Activated CD8-positive, alpha-beta memory T cell treated with anti-CD3 and anti-CD28 coated beads for 48 hours (primary cell): ENCODE data around the gene GRK1.
"Not testable (repeated sequence)": the region's sequence is repeated elsewhere in the genome, so short reads cannot be mapped to it uniquely, and the experiment has no call there.

Source experiments
- DNase-seq, 3 experiments: peaks; one replicate each; pipeline ENCODE4 v3.0.0-alpha.2; 2020; ENCODE audit warnings: low read depth in 2 of 3, low spot score in 2 of 3

GRK1 gene

DNA sequence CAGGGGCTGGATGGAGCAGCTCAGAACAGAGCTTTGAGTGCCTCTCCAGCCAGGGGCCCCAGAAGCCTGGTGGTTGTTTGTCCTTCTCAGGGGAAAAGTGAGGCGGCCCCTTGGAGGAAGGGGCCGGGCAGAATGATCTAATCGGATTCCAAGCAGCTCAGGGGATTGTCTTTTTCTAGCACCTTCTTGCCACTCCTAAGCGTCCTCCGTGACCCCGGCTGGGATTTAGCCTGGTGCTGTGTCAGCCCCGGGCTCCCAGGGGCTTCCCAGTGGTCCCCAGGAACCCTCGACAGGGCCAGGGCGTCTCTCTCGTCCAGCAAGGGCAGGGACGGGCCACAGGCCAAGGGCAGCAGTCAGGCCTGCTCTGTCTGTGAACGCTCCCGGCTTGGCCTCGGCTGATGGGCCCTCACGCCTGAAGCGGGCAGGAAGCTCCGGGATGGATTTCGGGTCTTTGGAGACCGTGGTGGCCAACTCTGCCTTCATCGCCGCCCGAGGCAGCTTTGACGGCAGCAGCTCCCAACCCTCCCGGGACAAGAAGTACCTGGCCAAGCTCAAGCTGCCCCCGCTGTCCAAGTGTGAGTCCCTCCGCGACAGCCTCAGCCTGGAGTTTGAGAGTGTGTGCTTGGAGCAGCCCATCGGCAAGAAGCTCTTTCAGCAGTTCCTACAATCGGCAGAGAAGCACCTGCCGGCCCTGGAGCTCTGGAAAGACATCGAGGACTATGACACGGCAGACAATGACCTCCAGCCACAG, at the start of gene GRK1:
GRK1 (plus strand) TSS at position 269 of the 751 bp plus-strand sequence; CDS start at position 437, 168 bp downstream.
- DNase-seq = no peak

GRCh38 chr13:113617961-113618360, 49.1 kb upstream of the GRK1 start:
- DNase-seq = no peak

- no peak for DNase-seq
Measured at GRCh38 chr13:113618455-113618854, 48.6 kb upstream of the GRK1 start.

- DNase-seq = no peak
Measured at GRCh38 chr13:113620036-113620796, 46.8 kb upstream of the GRK1 start.

DNA sequence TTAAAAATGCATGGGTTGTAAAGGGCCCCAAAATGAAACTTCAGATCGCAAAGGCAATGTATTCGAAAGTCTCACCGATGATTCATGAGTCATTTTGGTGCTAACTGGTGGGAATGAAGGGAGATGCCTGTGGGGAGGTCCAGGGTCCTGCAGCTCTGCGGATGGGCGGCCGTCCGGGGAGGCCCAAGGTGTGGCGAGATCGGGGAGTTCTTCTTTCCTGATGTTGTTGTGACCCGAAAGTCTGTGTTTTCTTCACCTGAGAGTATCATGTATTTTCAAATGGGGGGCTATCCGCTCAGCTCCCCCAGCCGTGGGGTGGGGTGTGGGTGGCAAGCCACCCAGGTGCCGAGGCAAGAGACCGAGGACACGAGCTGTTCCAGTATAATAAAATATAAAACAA, 46.0 kb upstream of the GRK1 start:
- DNase-seq = no peak

- DNase-seq = not testable (repeated sequence)
Measured at GRCh38 chr13:113621498-113621897, 45.5 kb upstream of the GRK1 start.

- not testable (repeated sequence) for DNase-seq
Measured at GRCh38 chr13:113621986-113622550, 45.0 kb upstream of the GRK1 start.

- DNase-seq = no peak
Measured at GRCh38 chr13:113622791-113623490, 44.1 kb upstream of the GRK1 start.

GRCh38 chr13:113623491-113624234, 43.4 kb upstream of the GRK1 start:
- no peak for DNase-seq

- no peak for DNase-seq
Measured at GRCh38 chr13:113624235-113624587, 42.8 kb upstream of the GRK1 start.

- not testable (repeated sequence) for DNase-seq
Measured at GRCh38 chr13:113624640-113625304, 42.2 kb upstream of the GRK1 start.

GRCh38 chr13:113625965-113626721, 40.9 kb upstream of the GRK1 start:
- no peak for DNase-seq

GRCh38 chr13:113627136-113627535, 39.9 kb upstream of the GRK1 start:
- no peak for DNase-seq

DNA sequence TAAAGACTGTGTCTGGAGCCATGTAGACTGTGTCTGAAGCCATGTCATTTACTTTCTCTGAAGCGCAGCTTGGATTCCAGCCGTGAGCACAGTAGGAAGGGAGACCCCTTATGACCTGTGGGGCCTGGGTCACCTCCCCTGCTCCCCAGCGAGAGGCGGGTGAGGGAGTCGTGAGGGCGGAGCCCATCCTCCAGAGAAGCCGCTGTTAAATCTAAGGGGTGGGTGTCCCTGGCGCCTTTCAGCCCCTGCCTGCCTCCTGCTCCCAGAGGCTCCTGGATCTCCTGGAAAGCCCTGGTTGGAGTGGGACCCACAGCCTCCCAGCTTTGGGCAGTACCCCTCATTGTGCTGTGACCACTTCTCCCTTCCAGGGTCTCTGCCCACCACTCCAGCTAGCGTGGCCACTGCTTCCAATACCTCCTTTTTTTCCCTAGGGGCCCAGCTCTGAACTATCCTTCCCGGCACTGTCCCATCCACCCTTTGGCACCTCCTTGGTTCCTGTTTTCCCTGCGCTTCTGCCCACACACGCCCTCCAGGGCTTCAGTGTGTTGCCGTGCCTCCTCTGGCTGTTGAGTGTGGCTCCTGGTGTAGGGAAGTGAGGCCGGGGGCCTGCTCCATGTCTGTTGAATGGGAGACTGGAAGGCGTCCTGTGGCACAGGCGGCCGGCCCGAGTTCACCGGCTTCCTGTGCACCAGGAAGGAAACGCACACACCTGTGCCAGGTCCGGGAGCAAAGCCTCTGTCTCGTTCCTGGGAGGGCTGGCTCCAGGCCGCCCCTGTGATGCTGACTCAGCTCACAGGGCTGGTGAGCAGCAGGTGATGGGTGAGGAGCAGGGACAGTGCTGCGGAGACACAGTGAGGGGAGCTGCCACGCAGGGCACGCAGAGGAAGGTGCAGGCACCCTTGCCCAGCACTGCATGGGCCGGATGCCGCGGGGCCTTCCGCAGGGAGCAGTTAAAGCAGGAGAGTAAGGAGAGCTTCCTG, 38.4 kb upstream of the GRK1 start:
- no peak for DNase-seq

DNA sequence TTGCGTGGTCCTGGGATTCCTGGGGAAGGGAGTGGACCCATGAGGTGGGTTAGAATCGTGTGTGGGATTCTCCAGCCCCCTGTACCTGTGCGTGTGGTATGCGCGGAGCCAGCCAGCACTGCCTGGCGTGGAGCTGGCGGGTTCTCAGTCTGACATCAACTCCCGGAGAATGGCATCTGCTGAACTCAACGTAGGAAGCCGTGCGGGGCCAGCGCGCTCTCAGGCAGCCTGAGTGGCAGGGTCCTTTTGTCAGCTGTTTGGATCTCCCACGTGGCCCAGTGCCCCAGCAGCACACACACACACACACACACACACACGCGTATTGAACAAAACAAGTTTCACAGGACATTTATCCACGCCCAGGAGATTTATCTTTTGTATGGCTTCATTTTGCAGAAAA, 37.2 kb upstream of the GRK1 start:
- no peak for DNase-seq

DNA sequence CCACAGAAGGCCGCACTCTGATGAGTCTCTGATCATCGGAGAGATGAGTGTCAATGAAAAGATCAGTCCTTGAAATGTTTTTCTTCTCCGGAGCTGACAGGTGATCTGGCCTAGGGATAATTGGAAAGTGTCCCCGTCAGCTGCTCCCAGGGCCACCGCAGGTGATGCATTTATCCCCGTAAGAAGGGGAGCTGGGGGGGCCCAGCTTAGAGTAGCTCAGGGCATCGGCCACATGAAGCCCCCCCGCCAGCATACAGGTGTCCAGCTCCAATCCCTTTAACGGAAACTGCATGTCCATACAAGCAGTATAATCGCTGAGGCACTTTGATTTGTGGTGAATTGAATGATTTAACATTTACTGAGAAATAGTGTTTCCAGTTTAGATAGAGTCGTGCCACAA, 36.7 kb upstream of the GRK1 start:
- DNase-seq = no peak

- no peak for DNase-seq
Measured at GRCh38 chr13:113630804-113631203, 36.2 kb upstream of the GRK1 start.

- no peak for DNase-seq
Measured at GRCh38 chr13:113631341-113632095, 35.5 kb upstream of the GRK1 start.
